GM10266 (cell line): ENCODE data around the gene DCAF6.

Source experiments
- DNase-seq: peaks from one replicate; pipeline ENCODE4 v3.0.0; 2012; ENCODE audit errors: extremely low spot score
- TF ChIP-seq, protein P1 (sequence below): IDR thresholded peaks from 2 replicates; pipeline ENCODE4 v1.5.1; 2012; ENCODE audit warnings: mild to moderate bottlenecking, low read depth; ENCODE audit not compliant: control insufficient read depth, insufficient read depth; ENCODE audit errors: missing control alignments

DCAF6 gene

DNA sequence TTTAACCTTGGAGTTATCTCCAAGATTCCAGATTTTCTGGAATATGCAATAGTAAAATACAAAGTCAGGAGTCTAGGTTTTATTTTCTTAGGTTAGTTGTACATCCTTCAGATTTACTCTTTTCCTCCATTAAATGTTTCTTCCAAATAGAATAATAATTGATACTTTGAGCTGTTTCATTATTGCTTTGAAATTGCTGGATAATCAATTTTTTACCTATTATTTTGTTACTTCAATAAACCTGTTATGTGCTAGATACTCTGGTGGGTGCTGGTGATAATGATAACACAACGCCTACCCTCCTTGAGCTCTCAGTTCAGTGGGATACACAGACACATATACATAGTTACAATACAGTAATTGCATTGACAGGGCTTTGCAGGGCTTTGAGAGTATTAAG is 120.9 kb downstream of the DCAF6 start:
- TF ChIP-seq, protein P1, sequence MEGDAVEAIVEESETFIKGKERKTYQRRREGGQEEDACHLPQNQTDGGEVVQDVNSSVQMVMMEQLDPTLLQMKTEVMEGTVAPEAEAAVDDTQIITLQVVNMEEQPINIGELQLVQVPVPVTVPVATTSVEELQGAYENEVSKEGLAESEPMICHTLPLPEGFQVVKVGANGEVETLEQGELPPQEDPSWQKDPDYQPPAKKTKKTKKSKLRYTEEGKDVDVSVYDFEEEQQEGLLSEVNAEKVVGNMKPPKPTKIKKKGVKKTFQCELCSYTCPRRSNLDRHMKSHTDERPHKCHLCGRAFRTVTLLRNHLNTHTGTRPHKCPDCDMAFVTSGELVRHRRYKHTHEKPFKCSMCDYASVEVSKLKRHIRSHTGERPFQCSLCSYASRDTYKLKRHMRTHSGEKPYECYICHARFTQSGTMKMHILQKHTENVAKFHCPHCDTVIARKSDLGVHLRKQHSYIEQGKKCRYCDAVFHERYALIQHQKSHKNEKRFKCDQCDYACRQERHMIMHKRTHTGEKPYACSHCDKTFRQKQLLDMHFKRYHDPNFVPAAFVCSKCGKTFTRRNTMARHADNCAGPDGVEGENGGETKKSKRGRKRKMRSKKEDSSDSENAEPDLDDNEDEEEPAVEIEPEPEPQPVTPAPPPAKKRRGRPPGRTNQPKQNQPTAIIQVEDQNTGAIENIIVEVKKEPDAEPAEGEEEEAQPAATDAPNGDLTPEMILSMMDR, result no peak
- no peak for DNase-seq

DNA sequence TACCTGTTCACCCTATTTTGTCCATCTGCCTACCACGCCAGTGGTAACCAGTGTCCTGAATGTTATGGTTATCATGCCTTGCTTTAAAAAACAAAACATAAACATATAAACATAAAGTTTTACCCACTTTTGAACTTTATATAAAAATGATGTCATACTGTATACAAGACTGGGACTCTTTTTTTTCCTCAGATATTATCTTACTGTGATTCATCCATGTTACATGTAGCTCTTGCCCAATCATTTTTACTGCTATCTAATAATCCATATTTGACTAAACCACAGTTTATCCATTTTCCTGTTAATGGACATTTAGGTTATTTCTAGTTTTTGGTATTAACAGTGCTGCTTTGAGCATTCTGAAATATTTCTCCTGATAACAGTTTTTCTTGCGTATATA is 121.4 kb downstream of the DCAF6 start:
- TF ChIP-seq, protein P1, result no peak
- DNase-seq, result no peak

GRCh38 chr1:168064216-168064615 is 127.7 kb downstream of the DCAF6 start:
- TF ChIP-seq, protein P1, result no peak
- no peak for DNase-seq

DNA sequence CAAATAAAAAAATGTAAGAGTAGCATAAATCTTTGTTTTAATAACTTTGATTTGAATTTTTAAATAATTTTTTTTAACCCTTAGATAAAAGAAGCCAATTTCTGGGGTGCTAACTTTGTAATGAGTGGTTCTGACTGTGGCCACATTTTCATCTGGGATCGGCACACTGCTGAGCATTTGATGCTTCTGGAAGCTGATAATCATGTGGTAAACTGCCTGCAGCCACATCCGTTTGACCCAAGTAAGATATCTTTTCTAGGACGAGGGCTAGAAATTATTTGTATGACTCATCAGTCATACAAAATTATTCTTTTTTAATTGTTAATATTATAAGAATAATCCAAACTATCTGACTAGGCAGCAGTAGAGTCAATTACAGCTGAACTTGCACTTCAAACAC is 129.0 kb downstream of the DCAF6 start:
- no peak for DNase-seq
- TF ChIP-seq, protein P1, result no peak

DNA sequence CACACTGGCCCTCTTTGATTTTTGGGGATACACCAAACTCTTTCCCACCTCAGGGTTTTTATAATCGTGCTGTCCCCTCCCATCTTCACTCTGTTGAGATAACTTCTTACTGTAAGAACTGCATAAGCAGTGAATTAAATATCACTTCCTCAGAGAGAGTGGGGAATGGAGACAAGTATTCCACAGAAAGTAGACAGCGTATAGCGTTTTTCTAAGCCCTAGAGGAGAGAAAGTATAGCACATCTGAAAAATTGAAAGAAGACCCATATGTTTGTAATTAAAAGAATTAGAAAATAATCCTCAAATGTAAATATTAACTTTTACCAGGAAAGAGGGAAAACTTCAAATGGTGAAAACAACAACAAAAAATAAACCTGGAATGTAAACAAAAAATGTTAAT is 132.9 kb downstream of the DCAF6 start:
- TF ChIP-seq, protein P1, result no peak
- DNase-seq, result no peak

GRCh38 chr1:168079761-168080160 is 143.3 kb downstream of the DCAF6 start:
- DNase-seq, result no peak

GRCh38 chr1:168081373-168082007 is 145.0 kb downstream of the DCAF6 start:
- no peak for DNase-seq
- TF ChIP-seq, protein P1, result no peak

More at GRCh38 chr1:168079761-168080160, 143.3 kb downstream of the DCAF6 start:
- TF ChIP-seq, protein P1, result no peak
